Muscle layer of colon (tissue), 2 donors: ENCODE measurements around the gene ADAP1.

Experiments used
- H3K27ac ChIP-seq: one replicate; pipeline ENCODE4 v1.7.0; 2013; ENCODE audit warnings: low read depth, mild to moderate bottlenecking, low read length, moderate library complexity
- H3K27me3 ChIP-seq, 2 donors: one replicate each; pipeline ENCODE4 v1.7.0; 2013; ENCODE audit warnings: low read length in 2 of 2, mild to moderate bottlenecking in 2 of 2; ENCODE audit not compliant: insufficient read depth in 2 of 2, control insufficient read depth in 1 of 2
- H3K36me3 ChIP-seq: one replicate; pipeline ENCODE4 v1.7.0; 2013; ENCODE audit warnings: mild to moderate bottlenecking, low read length; ENCODE audit not compliant: insufficient read depth
- H3K4me1 ChIP-seq: one replicate; pipeline ENCODE4 v1.7.0; 2013; ENCODE audit warnings: mild to moderate bottlenecking, low read length; ENCODE audit not compliant: insufficient read depth
- H3K4me3 ChIP-seq, 2 donors: one replicate each; pipeline ENCODE4 v1.7.0; 2013; ENCODE audit warnings: low read length in 2 of 2, low read depth in 1 of 2, mild to moderate bottlenecking in 1 of 2, moderate library complexity in 1 of 2
- H3K9ac ChIP-seq: one replicate; pipeline ENCODE4 v1.7.0; 2013; ENCODE audit warnings: low read length
- H3K9me3 ChIP-seq: one replicate; pipeline ENCODE4 v1.7.0; 2013; ENCODE audit warnings: mild to moderate bottlenecking, low read length
- donor health status: abdominal sarcoma.
- donor health status: Adenocarcinoma of cecum.

The ADAP1 gene

DNA sequence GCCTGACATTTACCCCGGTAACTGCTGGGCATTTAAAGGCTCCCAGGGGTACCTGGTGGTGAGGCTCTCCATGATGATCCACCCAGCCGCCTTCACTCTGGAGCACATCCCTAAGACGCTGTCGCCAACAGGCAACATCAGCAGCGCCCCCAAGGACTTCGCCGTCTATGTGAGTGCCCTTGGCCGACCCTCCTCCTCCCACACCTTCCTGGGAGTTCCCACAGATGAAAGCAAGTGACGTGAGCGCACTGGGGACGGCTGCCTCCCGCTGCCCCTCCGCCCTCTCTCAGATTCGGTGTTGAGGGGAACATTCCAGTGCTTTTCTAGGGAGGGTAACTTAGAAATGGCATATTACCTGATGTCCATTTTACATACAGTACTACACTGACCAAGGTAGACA, 85.1 kb downstream of the ADAP1 start:
- peaks cover 44% of the 10 kb centered on the region for H3K4me1 ChIP-seq
- H3K9me3 ChIP-seq, result no peaks in the 10 kb centered on the region
- peaks cover 56% of the 10 kb centered on the region for H3K36me3 ChIP-seq
- no peak overlapping the region for H3K9ac ChIP-seq
- H3K27me3 ChIP-seq, result no peaks in the 10 kb centered on the region
- no peak overlapping the region for H3K4me3 ChIP-seq
- H3K27ac ChIP-seq, result no peak overlapping the region

DNA sequence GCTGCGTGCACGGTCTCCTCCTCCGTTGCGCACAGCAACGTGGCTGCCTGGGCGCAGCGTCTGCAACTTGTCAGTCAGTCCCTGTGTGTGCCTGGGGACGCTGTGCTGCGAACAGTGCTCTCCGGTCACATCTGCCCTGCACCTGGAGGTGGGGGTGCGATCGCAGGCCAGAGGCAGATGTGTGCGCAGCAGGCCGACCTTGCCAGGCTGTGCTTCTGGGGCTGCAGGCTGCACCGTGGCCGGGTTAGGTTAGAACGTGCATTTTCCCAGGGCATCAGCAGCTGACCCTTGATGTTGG, 86.3 kb downstream of the ADAP1 start:
- Histone ChIP-seq H3K9me3 (no peaks in the 10 kb centered on the region), H3K4me3 (no peak overlapping the region), H3K36me3 (peaks cover 57% of the 10 kb centered on the region), H3K9ac (peak overlapping the region; percentile 21), H3K4me1 (peaks cover 32% of the 10 kb centered on the region), H3K27ac (peak overlapping the region; percentile 83), H3K27me3 (no peaks in the 10 kb centered on the region)

DNA sequence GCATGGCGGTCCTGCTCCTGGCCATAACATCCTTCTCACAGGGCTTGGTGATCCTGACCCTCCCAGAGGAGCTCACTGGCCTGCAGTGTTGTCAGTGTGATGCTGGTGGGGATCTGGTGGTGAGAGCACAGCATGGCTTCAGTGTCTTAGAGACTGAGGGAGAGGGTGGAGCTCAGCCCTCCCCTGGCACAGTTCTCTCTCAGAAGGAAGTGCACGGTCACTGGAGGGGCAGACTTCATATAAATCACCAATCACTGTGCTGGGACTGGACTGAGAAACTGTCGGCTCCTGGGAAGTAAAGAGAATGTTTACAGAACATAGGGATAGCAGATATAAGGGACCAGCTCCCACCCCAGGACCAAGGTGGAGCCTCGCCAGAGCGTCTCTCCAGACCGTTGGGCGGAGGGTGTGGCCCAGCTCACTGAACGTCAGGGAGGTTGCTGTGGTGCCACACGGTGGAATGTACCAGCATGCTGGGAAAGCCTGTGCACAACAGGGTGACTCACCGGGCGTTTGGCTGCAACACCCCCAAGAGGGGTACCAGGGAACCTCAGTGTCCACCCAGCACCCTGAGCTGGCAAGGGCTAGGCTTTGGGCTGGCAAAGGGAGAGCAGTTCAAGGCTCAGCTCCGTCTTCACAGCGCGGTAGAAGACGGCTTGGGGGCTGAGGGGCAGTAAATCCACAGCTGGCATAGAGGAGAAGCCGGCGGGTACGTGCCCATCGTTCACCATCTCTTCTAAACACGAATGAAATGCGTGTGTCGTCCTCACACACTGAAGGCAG, 86.9 kb downstream of the ADAP1 start:
- Histone ChIP-seq H3K4me3 (peak overlapping the region in 1 of 2 donors; percentile 19), H3K9me3 (no peaks in the 10 kb centered on the region), H3K36me3 (peaks cover 53% of the 10 kb centered on the region), H3K27me3 (no peaks in the 10 kb centered on the region), H3K9ac (peak overlapping the region; percentile 23), H3K27ac (peak overlapping the region; percentile 83), H3K4me1 (peaks cover 26% of the 10 kb centered on the region)

DNA sequence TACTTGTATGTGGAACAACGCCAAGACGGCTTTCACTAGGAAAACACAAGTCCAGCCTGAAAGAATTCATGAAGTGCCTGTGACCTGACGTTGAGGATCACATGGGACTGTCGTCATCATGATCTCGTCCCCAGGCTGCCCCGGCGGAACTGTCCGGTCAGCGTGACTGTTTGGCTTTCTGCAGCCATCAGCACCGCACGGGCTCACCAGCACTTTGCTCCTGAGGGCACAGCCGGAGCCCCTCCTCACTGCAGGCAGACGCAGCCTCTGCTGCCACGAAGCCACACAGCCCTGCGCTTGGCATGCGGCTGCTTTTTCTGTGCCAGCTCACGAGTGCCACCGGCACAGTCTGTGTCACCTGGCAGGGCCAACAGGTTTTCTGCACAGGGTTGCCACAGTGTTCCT, 87.5 kb downstream of the ADAP1 start:
- H3K27ac ChIP-seq, result peak overlapping the region; percentile 83
- H3K4me3 ChIP-seq, result peak overlapping the region in 1 of 2 donors; percentile 19
- H3K4me1 ChIP-seq, result peaks cover 26% of the 10 kb centered on the region
- peaks cover 53% of the 10 kb centered on the region for H3K36me3 ChIP-seq
- no peaks in the 10 kb centered on the region for H3K9me3 ChIP-seq
- no peaks in the 10 kb centered on the region for H3K27me3 ChIP-seq
- H3K9ac ChIP-seq, result peak overlapping the region; percentile 23

DNA sequence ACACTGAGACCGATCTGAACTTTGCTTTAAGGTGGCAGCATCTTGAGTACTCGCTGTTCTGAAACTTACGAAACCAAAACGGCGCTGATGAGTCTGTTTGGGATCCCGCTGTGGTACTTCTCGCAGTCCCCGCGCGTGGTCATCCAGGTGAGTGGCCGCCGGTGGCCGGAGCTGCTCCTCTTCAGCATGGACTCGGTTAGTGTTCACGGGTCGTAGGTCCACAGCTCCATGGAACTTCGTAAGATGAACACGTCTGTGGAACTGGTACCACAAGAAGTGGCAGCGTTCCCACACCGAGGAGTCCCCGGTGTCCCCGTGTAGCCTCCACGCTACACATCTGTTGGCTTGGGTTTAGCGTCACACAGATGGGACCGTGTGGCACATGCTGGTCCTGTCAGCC, 88.6 kb downstream of the ADAP1 start:
- Histone ChIP-seq H3K4me1 (peaks cover 26% of the 10 kb centered on the region), H3K36me3 (peaks cover 53% of the 10 kb centered on the region), H3K4me3 (no peak overlapping the region), H3K27me3 (no peaks in the 10 kb centered on the region), H3K9me3 (no peaks in the 10 kb centered on the region), H3K9ac (no peak overlapping the region), H3K27ac (no peak overlapping the region)

DNA sequence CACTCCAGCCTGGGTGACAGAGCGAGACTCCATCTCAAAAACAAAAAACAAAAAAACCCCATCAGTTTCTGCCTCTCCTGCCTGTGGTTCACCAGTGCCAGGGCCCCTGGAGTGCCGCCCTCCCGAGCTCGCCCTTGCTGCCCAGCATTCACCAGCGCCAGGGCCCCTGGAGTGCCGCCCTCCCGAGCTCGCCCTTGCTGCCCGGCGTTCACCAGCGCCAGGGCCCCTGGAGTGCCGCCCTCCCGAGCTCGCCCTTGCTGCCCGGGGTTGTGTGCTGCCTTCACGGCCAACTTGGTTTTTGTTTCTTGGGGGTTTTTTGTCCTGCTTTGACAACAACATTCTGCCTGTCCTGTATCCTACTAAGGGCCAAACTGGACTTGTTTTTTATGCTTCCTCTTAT, 91.4 kb downstream of the ADAP1 start:
- H3K36me3 ChIP-seq, result peaks cover 62% of the 10 kb centered on the region

DNA sequence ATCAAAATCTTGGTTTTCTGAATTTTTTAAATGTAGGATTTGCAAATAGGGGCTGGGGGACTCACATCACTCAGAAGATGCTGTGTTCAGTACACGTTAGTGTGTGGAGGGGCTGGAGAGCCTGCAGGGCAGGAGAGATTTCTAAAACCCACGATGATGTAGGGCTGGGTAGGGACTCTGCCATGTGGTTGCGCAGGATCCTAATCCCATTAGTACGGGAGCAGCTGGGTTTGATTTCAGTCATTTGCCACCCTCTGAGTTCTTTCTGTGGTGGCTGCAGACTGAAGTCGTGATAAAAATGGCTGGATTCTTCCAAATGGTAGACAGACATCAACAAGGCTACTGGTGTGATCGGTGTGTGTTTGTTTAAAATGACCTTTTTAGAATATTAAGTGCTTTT, 92.3 kb downstream of the ADAP1 start:
- H3K27ac ChIP-seq, result no peak overlapping the region
- peaks cover 69% of the 10 kb centered on the region for H3K36me3 ChIP-seq
- H3K4me1 ChIP-seq, result peaks cover 5% of the 10 kb centered on the region

More for the DNA sequence above, 91.4 kb downstream of the ADAP1 start:
- no peak overlapping the region for H3K27ac ChIP-seq
- no peaks in the 10 kb centered on the region for H3K27me3 ChIP-seq
- no peak overlapping the region for H3K9ac ChIP-seq
- H3K4me1 ChIP-seq, result peaks cover 15% of the 10 kb centered on the region
- H3K9me3 ChIP-seq, result no peaks in the 10 kb centered on the region
- no peak overlapping the region for H3K4me3 ChIP-seq

DNA sequence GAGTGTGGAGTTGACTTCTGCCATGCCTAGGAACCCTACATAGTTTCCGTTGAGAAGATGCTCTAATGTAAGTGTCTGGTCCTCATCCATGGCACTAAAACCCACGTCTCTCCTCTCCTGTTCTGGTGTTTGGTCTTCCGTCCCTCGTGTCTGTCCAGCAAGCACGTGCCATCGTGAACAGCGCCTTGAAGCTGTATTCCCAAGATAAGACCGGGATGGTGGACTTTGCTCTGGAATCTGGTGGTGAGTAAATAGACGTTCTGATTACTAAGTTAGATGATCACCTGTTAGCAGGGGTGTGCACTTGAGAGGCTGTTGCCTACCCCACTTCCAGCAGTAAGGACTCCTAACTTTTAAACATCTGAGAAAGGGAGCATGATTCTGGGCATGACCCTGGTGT, 93.3 kb downstream of the ADAP1 start:
- H3K9ac ChIP-seq, result no peak overlapping the region
- no peak overlapping the region for H3K27ac ChIP-seq
- no peaks in the 10 kb centered on the region for H3K27me3 ChIP-seq
- H3K9me3 ChIP-seq, result no peaks in the 10 kb centered on the region
- no peaks in the 10 kb centered on the region for H3K4me1 ChIP-seq
- no peak overlapping the region for H3K4me3 ChIP-seq
- H3K36me3 ChIP-seq, result peaks cover 77% of the 10 kb centered on the region

More for the DNA sequence above, 92.3 kb downstream of the ADAP1 start:
- Histone ChIP-seq H3K9ac (no peak overlapping the region), H3K27me3 (no peaks in the 10 kb centered on the region), H3K4me3 (no peak overlapping the region), H3K9me3 (no peaks in the 10 kb centered on the region)

DNA sequence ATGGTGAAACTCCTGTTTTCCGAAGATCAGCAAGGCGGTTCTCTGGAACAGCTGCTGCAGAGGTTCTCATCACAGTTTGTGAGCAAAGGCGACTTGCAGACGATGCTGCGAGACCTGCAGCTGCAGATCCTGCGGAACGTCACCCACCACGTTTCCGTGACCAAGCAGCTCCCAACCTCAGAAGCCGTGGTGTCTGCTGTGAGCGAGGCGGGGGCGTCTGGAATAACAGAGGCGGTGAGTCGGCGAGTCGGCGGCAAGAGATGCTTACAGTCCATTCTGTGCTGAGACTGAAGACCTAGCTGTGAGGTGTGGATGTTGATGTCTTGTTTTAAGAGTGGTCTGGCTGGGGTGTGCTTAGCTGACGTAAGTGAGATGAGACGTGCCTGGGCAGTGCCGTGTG, 94.3 kb downstream of the ADAP1 start:
- Histone ChIP-seq H3K9me3 (no peaks in the 10 kb centered on the region), H3K9ac (no peak overlapping the region), H3K27ac (no peak overlapping the region), H3K4me3 (no peak overlapping the region), H3K36me3 (peaks cover 79% of the 10 kb centered on the region), H3K27me3 (no peaks in the 10 kb centered on the region), H3K4me1 (no peaks in the 10 kb centered on the region)

DNA sequence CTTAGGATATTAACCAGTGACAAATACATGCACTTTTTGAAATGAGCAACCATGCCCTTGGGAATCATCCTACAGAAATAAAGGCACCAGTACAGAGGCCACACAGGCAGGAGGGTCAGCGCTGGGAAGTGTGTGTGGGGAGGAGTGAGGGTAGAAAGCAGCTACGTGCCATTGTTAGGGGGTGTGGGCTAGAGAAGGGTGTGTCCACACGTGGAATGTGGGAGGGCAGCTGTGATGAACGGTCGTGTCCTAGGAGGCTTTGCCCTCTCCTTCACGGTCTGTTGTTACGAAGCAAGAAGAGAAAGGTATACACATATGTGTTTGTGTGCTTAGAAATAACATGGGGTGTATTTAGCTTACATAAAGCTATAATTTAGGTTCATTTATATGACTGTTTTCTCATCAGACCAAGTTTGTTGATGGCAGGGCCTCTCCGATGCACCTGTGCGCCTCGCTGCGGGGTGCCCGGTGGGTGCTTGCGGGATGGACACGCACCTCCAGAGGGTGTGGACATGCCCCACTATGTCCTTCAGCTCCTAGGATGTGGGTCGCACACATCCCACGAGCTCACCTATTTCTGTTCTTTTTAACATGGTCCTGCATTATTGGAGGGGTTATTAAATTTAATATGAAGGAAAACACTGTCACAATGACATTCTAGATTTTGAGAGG, 95.0 kb downstream of the ADAP1 start:
- no peak overlapping the region for H3K27ac ChIP-seq
- H3K4me1 ChIP-seq, result no peaks in the 10 kb centered on the region
- no peaks in the 10 kb centered on the region for H3K9me3 ChIP-seq
- no peak overlapping the region for H3K4me3 ChIP-seq
- H3K9ac ChIP-seq, result no peak overlapping the region
- H3K27me3 ChIP-seq, result no peaks in the 10 kb centered on the region
- H3K36me3 ChIP-seq, result peaks cover 85% of the 10 kb centered on the region

DNA sequence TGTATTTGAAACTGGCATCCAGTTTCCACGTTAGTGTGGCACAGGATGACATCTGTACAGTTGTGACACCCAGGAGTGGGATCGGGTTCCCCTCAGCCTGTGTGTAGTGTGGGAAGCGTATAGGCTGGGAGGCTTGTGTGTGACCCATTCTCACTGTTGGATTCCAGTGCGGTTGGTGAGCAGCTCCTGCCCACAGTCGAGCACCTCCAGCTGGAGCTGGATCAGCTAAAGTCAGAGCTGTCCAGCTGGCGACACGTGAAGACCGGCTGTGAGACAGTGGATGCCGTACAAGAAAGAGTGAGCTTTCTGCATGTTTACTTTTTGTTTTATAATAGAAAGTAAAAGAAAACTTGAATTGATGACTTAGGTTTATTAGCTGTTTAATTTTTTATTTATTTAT, 96.8 kb downstream of the ADAP1 start:
- no peaks in the 10 kb centered on the region for H3K4me1 ChIP-seq
- H3K9me3 ChIP-seq, result no peaks in the 10 kb centered on the region
- H3K27ac ChIP-seq, result no peak overlapping the region
- no peaks in the 10 kb centered on the region for H3K27me3 ChIP-seq
- no peak overlapping the region for H3K4me3 ChIP-seq
- peaks cover 96% of the 10 kb centered on the region for H3K36me3 ChIP-seq
- H3K9ac ChIP-seq, result no peak overlapping the region
